Thyroid gland (tissue), 4 donors: Measurements from ENCODE around the gene GARRE1. TPM values are rescaled to one million over a fixed set of nuclear protein-coding genes. Genes with fewer than 3 reads are reported as not detected.

ENCODE experiments used
- DNase-seq, 2 donors: peaks; one replicate each; pipeline ENCODE4 v3.0.0-alpha.2; 2019
- H3K27ac ChIP-seq, 3 donors: fragments of 200-600 bp; sonication (generic); 1 replicate in 2 of 3; 2 replicates in 1 of 3; pipeline ENCODE4 v1.5.1; 2016 to 2019; ENCODE audit warnings: mild to moderate bottlenecking in 1 of 3, moderate library complexity in 1 of 3
- H3K27me3 ChIP-seq: fragments of 200-600 bp; sonication (generic); one replicate; pipeline ENCODE4 v1.5.1; 2019
- H3K36me3 ChIP-seq, 2 donors: fragments of 200-600 bp; sonication (generic); one replicate each; pipeline ENCODE4 v1.5.1; 2016 to 2019
- H3K4me1 ChIP-seq, 2 donors: fragments of 200-600 bp; sonication (generic); one replicate each; pipeline ENCODE4 v1.5.1; 2017 to 2019
- H3K4me3 ChIP-seq, 3 donors: fragments of 200-600 bp; sonication (generic); replicated peaks in 1 of 3; 1 replicate in 2 of 3; 2 replicates in 1 of 3; pipeline ENCODE4 v1.5.1; 2016; ENCODE audit warnings: mild to moderate bottlenecking in 1 of 3
- H3K9me3 ChIP-seq: fragments of 200-600 bp; sonication (generic); one replicate; pipeline ENCODE4 v1.5.1; 2017
- POLR2A ChIP-seq, 2 donors: fragments of 450-650 bp; IDR thresholded peaks; one replicate each; pipeline ENCODE4 v1.6.1; 2017; ENCODE audit warnings: antibody characterized with exemption in 2 of 2, mild to moderate bottlenecking in 2 of 2, moderate library complexity in 1 of 2
- WGBS, 2 donors: methylation state at CpG; one replicate each; pipeline ENCODE4 v1.1.5; 2017; 5-methylcytosine and 5-hydroxymethylcytosine counted together
- intact Hi-C: fragments of 100-400 bp; cut with DNase I; formaldehyde crosslinking; loops from one replicate; pipeline ENCODE4 v1.15.1; 2023
- total RNA-seq, 4 donors: library from RNA; depleted of rRNA; stranded (reverse); fragments of >200 nt; gene quantifications; one replicate each; pipeline ENCODE4 v1.2.3, GENCODE V29; 2016
- TF ChIP-seq, protein P1 (sequence below), 6 experiments: fragments of 200-600 bp in 3 of 6; fragments of 450-650 bp in 3 of 6; sonication (generic) in 3 of 6; IDR thresholded peaks; one replicate each; pipeline ENCODE4 v1.5.1; 2016 to 2019; ENCODE audit warnings: antibody characterized with exemption in 6 of 6, mild to moderate bottlenecking in 2 of 6, inconsistent platforms in 1 of 6, moderate library complexity in 1 of 6

The GARRE1 gene
- total RNA-seq, 4 donors from 2014 or later, result 24.7 to 43.5 (median 30.9) TPM

DNA sequence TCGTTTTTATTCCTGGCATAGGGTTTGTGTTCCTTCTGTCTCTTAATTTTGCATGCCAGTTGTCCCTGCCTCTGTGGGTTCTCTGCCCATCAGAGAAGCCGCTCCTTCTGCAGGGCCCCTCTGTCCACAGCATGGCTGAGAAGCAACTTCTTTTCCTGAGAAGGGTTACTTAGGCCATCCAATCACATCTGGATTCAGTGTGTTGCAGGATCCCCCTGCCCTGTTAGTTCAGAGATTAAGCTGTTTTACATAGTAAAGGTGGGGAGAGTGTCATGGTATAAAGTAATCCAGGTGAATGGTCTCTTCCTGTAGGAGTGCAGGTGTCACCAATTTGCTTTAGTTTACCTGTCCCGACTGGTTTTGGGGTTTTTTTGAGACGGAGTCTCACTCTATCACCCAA, 22.9 kb upstream of the GARRE1 start:
- Histone ChIP-seq H3K9me3 (no peaks in the 10 kb centered on the region), H3K27ac (no peak overlapping the region), H3K4me1 (peaks cover 0 to 16% of the 10 kb centered on the region in 2 donors), H3K36me3 (peaks cover 3 to 20% of the 10 kb centered on the region in 2 donors), H3K4me3 (no peak overlapping the region), H3K27me3 (no peaks in the 10 kb centered on the region)
- no peak for TF ChIP-seq POLR2A (IDR thresholded peaks at IDR 0.05)
- TF ChIP-seq, protein P1, sequence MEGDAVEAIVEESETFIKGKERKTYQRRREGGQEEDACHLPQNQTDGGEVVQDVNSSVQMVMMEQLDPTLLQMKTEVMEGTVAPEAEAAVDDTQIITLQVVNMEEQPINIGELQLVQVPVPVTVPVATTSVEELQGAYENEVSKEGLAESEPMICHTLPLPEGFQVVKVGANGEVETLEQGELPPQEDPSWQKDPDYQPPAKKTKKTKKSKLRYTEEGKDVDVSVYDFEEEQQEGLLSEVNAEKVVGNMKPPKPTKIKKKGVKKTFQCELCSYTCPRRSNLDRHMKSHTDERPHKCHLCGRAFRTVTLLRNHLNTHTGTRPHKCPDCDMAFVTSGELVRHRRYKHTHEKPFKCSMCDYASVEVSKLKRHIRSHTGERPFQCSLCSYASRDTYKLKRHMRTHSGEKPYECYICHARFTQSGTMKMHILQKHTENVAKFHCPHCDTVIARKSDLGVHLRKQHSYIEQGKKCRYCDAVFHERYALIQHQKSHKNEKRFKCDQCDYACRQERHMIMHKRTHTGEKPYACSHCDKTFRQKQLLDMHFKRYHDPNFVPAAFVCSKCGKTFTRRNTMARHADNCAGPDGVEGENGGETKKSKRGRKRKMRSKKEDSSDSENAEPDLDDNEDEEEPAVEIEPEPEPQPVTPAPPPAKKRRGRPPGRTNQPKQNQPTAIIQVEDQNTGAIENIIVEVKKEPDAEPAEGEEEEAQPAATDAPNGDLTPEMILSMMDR (IDR thresholded peaks at IDR 0.05), result no peak
- no peak for DNase-seq
- intact Hi-C loops, result no loop called here
- WGBS, 2 donors, result 84 to 87% methylated on average over 4 of the region's 4 CpGs

DNA sequence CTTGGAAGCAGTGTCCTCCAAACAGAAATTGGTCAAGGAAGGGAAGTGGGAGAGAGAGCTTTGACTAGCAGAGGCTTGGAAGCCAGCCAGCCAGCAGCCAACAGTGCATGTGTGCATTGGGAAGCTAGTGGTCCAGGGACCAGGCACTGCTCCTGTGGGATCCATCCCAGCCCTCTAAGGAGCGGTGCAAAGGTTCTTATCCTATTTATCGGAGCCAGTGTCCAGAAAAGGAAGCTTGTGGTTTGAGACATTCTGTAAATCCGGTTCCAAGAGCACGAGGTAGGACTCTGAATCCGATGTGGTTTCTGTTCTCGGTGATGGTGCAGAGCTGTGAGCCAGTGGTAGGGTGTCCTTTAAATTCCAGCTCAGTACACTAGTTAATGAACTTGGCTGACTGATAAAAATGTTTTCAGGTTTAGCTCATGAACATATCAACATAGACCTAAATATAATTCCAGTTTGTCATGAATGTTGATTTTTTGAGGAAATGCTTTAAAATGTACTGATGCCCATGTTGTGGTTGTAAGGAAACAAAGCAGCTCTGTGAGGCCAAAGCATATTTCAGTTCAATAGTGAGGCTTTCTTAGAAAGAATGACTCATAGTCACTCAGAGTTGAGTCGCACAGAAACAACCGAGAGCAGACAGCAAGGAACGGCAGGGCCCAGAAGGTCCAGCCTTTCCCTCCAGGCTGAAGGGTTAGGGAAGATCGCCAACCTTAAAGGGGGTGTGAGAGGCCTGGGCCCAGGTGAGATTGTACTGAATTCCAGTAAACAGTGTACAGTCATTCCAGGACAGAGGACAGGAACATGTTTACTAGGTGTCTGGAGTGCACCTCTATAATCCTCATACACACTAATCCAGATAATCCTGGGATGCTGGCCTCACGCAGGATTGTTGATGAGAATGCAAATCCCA, 21.5 kb upstream of the GARRE1 start:
- peaks cover 3 to 11% of the 10 kb centered on the region in 2 donors for H3K36me3 ChIP-seq
- H3K27me3 ChIP-seq, result no peaks in the 10 kb centered on the region
- peak overlapping the region in 2 of 3 donors; percentile 34 to 43 for H3K27ac ChIP-seq
- whole genome bisulfite sequencing, 2 donors, result 50 to 70% methylated on average over 11 of the region's 11 CpGs
- TF ChIP-seq POLR2A (IDR thresholded peaks at IDR 0.05), result no peak
- TF ChIP-seq, protein P1 (IDR thresholded peaks at IDR 0.05), result no peak
- peak; percentile 33 to 36 for DNase-seq
- H3K4me1 ChIP-seq, result peaks cover 0 to 16% of the 10 kb centered on the region in 2 donors
- H3K4me3 ChIP-seq, result no peak overlapping the region
- intact Hi-C loops, result no loop called here
- no peaks in the 10 kb centered on the region for H3K9me3 ChIP-seq

DNA sequence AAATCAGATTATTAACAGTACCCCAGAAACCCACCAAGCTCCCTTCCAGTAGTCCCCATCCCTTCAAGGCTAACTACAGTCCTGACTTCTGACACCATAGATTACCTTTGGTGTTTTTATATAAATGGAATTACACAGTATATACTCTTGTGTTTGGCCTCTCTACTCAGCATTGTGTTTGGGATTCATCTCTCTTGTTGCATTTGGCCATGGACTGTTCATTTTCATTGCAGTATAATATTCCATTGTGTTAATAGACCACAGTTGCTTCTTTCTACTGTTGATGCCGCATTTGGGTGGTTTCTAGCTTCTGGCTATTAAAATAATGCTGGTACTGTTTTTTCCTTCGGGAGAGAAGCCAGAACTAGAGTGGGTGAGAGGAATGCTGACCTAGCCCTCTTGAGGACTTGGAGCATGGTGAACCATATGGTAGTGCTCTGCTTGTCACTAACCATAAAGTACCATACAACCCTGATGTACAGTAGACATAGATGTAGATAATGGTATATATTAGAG, 18.9 kb upstream of the GARRE1 start:
- DNase-seq, result no peak
- intact Hi-C loops, result no loop called here
- no peak overlapping the region for H3K4me3 ChIP-seq
- H3K27me3 ChIP-seq, result no peaks in the 10 kb centered on the region
- H3K4me1 ChIP-seq, result peaks cover 0 to 16% of the 10 kb centered on the region in 2 donors
- no peak overlapping the region for H3K27ac ChIP-seq
- 66 to 79% methylated on average over 2 of the region's 2 CpGs for WGBS, 2 donors
- no peaks in the 10 kb centered on the region for H3K9me3 ChIP-seq
- H3K36me3 ChIP-seq, result no peaks in the 10 kb centered on the region
- TF ChIP-seq, protein P1 (IDR thresholded peaks at IDR 0.05), result no peak
- TF ChIP-seq POLR2A (IDR thresholded peaks at IDR 0.05), result no peak

DNA sequence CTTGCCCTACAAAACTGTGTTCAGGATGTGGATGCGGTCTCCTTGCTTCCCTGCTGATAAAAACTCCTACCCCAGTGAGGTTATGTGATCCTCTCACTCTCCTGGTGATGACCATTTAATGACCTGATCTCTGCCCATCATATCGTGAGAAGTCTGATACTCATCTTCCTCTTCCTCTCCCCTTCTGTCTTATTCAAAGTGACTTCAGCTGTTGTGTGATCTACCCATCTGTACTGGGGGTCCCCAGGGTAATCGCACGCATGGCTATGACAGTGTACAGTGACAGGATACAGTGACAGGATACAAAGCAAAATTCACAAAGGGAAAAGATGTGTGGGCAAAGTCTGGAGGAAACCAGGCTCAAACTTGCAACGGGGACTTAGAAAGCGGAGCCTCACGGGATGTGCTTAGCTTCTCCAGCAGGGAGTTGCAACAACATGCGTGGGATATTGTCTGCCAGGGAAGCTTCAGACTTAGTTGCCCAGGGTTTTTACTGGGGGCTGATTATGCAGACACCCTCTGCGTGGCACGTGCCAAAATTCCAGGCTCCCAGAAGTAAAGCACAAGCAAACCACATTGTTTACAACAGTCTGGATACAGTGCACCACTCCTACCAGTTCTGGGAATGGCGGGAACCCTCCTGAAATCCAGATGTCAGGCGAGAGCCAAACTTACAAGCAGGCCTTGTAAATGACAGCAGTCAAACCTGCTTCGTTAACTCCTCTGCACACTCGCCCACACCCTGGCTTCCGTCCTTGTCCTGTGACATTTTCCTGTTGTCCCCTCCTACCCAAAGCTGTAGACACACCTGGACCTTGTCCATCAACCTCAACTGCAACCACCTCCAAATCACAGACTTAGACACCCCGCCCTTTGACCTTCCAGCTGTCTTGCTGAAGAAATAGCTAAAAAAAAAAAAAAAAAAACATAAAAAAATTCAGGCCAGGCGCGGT, 18.0 kb upstream of the GARRE1 start:
- TF ChIP-seq, protein P1 (IDR thresholded peaks at IDR 0.05), result no peak
- TF ChIP-seq POLR2A (IDR thresholded peaks at IDR 0.05), result no peak

More for the DNA sequence above, 18.0 kb upstream of the GARRE1 start:
- Histone ChIP-seq H3K4me3 (no peak overlapping the region), H3K36me3 (no peaks in the 10 kb centered on the region), H3K9me3 (no peaks in the 10 kb centered on the region), H3K27ac (no peak overlapping the region), H3K4me1 (peaks cover 0 to 16% of the 10 kb centered on the region in 2 donors), H3K27me3 (no peaks in the 10 kb centered on the region)
- no peak for DNase-seq
- WGBS, 2 donors, result 84 to 94% methylated on average over 16 to 18 of the region's 18 CpGs
- intact Hi-C loops, result no loop called here
